Fibroblast of skin of right quadriceps (primary cell): ENCODE data around the gene SLC25A13.
"Not testable (repeated sequence)": the region's sequence is repeated elsewhere in the genome, so short reads cannot be mapped to it uniquely, and the experiment has no call there.

Experiments used
- DNase-seq: peaks from one replicate; pipeline ENCODE4 v3.0.0-alpha.2; 2013

The SLC25A13 gene

GRCh38 chr7:96297876-96298275 lies 24.0 kb downstream of the SLC25A13 start:
- no peak for DNase-seq

- DNase-seq, result not testable (repeated sequence)
These were observed 24.5 kb downstream of the SLC25A13 start for GRCh38 chr7:96297446-96297845.

- DNase-seq, result not testable (repeated sequence)
These were observed 28.0 kb downstream of the SLC25A13 start for GRCh38 chr7:96293911-96294310.

GRCh38 chr7:96287559-96287958 lies 34.3 kb downstream of the SLC25A13 start:
- DNase-seq, result no peak

- DNase-seq, result no peak
These were observed 34.8 kb downstream of the SLC25A13 start for GRCh38 chr7:96287132-96287531.

GRCh38 chr7:96285579-96285978 lies 36.3 kb downstream of the SLC25A13 start:
- no peak for DNase-seq

GRCh38 chr7:96284835-96285234 lies 37.1 kb downstream of the SLC25A13 start:
- no peak for DNase-seq

- no peak for DNase-seq
These were observed 37.7 kb downstream of the SLC25A13 start for GRCh38 chr7:96284240-96284639.

- DNase-seq, result no peak
These were observed 39.1 kb downstream of the SLC25A13 start for GRCh38 chr7:96282835-96283234.

GRCh38 chr7:96277921-96278320 lies 44.0 kb downstream of the SLC25A13 start:
- no peak for DNase-seq

GRCh38 chr7:96276019-96276418 lies 45.9 kb downstream of the SLC25A13 start:
- no peak for DNase-seq

- DNase-seq, result no peak
These were observed 48.2 kb downstream of the SLC25A13 start for GRCh38 chr7:96273716-96274115.

GRCh38 chr7:96269246-96269994 lies 52.5 kb downstream of the SLC25A13 start:
- DNase-seq, result no peak

- DNase-seq, result no peak
These were observed 55.3 kb downstream of the SLC25A13 start for GRCh38 chr7:96266580-96266979.

- DNase-seq, result no peak
These were observed 55.9 kb downstream of the SLC25A13 start for GRCh38 chr7:96266015-96266414.

GRCh38 chr7:96253964-96254363 lies 67.9 kb downstream of the SLC25A13 start:
- DNase-seq, result no peak

GRCh38 chr7:96253441-96253840 lies 68.5 kb downstream of the SLC25A13 start:
- no peak for DNase-seq

- no peak for DNase-seq
These were observed 71.0 kb downstream of the SLC25A13 start for GRCh38 chr7:96250776-96251361.

- DNase-seq, result no peak
These were observed 73.5 kb downstream of the SLC25A13 start for GRCh38 chr7:96248405-96248804.

GRCh38 chr7:96246919-96247318 lies 75.0 kb downstream of the SLC25A13 start:
- no peak for DNase-seq

GRCh38 chr7:96244992-96245292 lies 77.0 kb downstream of the SLC25A13 start:
- DNase-seq, result no peak

GRCh38 chr7:96244244-96244991 lies 77.5 kb downstream of the SLC25A13 start:
- no peak for DNase-seq

- DNase-seq, result no peak
These were observed 78.7 kb downstream of the SLC25A13 start for GRCh38 chr7:96243241-96243640.

GRCh38 chr7:96241855-96242254 lies 80.0 kb downstream of the SLC25A13 start:
- no peak for DNase-seq
